Lower leg skin (tissue), 3 donors: ENCODE results near the gene PITPNM3.

Experiments used
- CTCF ChIP-seq, 3 donors: fragments of 450-650 bp; IDR thresholded peaks; one replicate each; pipeline ENCODE4 v1.5.1; 2016; ENCODE audit warnings: antibody characterized with exemption in 3 of 3, mild to moderate bottlenecking in 3 of 3, moderate library complexity in 2 of 3
- POLR2A ChIP-seq, 2 donors: fragments of 450-650 bp; IDR thresholded peaks; one replicate each; pipeline ENCODE4 v1.6.1; 2016 to 2017; ENCODE audit warnings: antibody characterized with exemption in 2 of 2, mild to moderate bottlenecking in 1 of 2, moderate library complexity in 1 of 2

DNA sequence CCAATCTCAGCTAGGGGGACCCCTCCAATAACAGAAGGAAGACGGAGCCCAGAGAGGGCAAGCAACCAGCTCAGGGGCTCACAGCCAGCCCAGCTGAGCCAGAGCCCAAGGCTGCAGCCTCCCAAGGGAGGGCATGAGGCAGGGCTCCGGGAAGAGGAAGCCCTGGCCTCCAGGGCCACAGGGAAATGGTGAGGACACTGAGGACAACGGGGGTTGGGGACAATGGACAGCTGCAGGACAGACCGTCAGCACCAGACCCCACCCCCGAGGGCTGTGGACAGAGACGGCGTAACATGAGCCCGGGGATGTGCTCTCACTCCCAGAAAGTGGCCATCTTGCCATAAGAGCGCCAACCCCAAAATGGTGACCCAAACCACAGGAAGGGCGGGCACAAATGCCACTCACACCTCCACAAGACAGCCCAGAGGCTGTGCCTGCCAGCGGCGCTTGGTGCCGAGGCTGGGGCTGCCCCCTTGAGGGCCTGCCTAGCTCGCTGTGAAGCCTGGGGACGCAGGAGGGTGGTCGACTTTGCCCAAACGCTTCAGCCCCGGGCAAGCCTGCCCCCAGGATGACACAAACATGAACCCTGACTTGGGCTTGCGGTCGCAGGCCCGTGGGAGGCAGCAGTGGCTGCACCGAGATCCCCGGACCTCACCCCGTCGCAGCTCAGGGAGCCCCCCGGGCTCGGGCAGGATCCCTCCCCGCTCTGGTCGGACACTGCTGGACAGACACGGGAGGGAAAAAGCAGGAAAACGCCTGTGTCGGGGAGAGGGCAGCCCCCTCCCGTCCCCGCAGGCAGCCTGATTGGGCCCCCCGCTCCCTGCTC is 101.6 kb downstream of the PITPNM3 start:
- TF ChIP-seq CTCF (IDR thresholded peaks at IDR 0.05) = no peak
- TF ChIP-seq POLR2A (IDR thresholded peaks at IDR 0.05) = no peak
